GM12892 (cell line): ENCODE measurements around the gene FAM89B.

ENCODE experiments used
- POLR2A ChIP-seq: IDR thresholded peaks from 2 replicates; pipeline ENCODE4 v1.6.1; 2011; ENCODE audit warnings: low read depth, low read length, control low read depth
- TAF1 ChIP-seq: IDR thresholded peaks from 2 replicates; pipeline ENCODE4 v1.6.1; 2011; ENCODE audit warnings: low read depth, mild to moderate bottlenecking, control low read depth, low read length, borderline replicate concordance

- TF ChIP-seq POLR2A (no peak), TAF1 (no peak)
Observed at GRCh38 chr11:65595543-65596281, 23.4 kb downstream of the FAM89B start, which contains the start of gene KCNK7.
